ENCODE measurements around the gene THTPA. TPM values are rescaled to one million over a fixed set of nuclear protein-coding genes. Genes with fewer than 3 reads are reported as not detected.

Gene THTPA, protein sequence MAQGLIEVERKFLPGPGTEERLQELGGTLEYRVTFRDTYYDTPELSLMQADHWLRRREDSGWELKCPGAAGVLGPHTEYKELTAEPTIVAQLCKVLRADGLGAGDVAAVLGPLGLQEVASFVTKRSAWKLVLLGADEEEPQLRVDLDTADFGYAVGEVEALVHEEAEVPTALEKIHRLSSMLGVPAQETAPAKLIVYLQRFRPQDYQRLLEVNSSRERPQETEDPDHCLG
- total RNA-seq = 10 to 100 TPM; 11.3 to 13.1 TPM

DNA sequence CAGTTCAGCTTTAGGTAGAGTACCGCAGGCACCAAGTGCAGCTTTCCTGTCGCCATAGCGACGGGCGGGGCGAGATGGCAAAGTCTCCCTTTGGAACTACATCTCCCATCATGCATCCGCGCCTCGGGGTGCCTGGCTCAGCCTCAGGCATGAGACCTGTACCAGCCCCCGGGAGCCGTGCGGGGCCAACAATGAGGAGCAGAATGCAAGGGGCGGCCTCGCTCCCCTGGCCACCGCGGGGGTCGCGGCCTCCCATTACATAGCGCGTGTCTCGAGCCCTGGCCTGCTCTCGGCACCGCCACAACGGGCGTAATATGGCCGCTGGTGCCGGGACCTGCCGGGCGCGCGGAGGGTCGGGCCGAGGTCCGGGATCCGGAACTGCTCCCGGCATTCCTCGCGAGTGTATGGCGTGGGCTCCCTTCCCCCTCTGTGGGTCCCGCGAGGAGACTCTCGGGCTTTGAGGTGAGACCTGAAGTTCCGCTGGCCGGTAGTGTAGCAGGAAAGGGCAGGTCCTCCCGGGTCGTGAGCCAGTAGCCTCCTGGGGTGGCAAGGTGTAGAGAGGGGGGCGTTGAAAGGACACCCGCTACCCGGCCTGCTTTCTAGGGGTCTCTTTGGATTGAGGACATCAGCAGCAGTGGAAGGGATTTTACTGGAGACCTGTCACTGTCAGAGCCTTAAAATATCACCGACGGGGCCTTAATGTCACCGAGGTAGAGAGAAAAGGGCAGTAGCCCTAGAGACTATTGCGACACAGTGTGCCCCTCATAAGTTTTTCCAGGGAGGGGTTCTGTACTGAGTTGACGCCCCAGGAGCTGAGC, at the start of gene THTPA:
TSS of gene THTPA (plus strand) at position 390 of the 818 bp plus-strand sequence. CDS start 487 bp downstream, outside the sequence.
- CTCF ChIA-PET = interaction anchor here (0.7 to 1.0 kb wide), 2 partner anchors 77 to 80 kb away, joined by 3 read pairs; no protein-coding TSS in a partner anchor
- POLR2A ChIA-PET = interaction anchor here (1.1 to 1.2 kb wide), 2 partner anchors 11 to 103 kb away, joined by 3 to 5 read pairs; partner anchors contain the start of gene AP1G2

DNA sequence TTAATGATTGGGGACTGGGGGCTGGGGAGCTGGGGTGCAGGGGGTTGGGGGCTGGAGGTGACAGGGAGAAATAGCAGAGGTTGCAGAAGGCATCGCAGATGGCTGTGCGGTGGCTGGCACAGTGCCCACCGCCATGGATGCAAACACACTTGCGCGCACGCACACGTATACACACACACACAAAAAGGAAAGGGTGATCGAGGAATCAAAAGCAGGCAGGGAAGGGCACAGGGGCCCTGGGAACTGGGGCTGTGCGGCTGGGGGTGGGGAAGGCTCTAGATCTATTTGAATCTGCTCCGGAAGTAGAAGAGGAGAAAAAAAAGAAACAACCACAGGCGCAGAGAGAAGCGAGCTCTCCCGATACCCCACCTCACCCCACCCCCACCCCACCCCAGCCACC, 43.9 kb upstream of the THTPA start:
- ChIA-PET CTCF (no interaction called here), POLR2A (no interaction called here)

DNA sequence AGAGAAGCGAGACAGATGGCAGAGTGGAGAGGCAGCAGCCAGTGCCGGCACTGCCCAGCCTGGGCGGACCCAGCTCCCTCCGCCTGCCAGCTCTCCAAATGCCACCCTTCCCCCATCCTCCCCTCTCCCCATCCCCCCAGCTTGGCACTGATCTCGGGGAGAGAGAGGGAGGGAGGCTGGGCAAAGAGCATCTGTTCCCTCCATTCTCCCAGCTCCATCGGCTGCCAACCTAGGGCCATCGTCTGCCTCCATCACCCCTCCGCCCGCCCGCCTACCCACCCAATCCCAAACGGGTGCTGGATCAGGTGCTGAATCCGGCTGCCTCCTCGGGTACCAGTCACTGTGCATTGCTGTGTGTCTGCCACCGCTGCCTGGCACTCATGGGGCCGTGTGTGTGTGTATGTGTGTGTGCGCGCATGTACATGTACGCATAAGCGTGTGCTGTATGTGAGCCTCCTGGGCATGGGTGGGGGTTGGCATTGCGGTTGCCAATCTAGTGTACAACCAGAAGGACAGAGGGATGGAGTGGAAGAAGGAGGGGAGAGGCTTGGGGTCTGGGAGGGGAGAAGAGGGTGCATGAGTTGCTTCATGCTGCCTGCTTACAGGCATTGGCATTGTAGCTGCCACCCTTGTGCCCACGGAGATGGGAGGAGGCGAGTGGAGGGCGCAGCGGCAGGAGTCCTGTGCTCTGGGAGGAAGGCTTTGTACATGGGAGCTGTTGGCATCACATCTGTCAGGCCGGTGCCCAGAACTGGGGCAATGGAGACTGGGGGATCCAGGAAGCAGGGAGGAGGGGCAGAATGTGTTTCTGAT, 42.9 kb upstream of the THTPA start:
- ChIA-PET CTCF (no interaction called here), POLR2A (no interaction called here)

DNA sequence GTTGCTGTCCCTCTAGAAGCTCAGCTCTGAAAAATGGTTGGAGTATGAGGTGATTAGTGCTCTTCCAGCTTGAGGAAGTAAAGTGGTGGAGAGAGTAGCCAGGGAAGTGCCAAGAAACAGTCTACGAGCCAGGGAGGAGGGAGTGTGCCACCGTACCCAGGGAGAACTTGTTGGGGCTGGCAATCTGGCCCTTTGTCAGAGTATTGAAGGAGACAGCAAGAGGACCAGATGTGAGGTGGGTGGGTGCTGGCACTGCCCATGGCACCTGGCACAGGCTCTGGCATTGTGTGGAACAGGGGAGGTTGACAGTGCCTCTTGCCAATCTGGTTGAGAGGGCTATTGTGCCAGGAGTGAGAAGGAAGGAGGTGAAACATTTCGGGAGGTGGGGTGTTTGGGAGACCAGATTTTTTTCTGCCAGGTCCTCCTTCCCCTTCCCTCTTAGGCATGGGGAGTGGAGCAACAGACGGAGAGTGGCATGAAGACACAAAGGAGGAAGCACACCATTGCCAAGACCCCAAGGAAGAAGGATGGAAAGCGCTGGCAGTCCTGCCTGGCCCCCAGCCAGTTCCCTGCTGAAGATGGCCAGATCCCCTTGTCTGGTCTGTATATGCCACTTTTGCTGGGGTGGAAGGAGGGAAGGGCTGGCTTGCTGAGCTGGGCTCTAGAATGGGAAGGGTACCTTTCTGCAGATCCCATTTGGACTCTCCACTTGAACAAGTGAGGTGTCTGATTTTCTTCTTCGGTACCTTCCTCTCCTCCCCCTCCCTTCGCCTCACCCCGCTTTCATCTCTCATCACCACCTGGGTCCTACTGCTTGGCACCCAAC, 42.0 kb upstream of the THTPA start:
- POLR2A ChIA-PET = no interaction called here
- CTCF ChIA-PET = no interaction called here

DNA sequence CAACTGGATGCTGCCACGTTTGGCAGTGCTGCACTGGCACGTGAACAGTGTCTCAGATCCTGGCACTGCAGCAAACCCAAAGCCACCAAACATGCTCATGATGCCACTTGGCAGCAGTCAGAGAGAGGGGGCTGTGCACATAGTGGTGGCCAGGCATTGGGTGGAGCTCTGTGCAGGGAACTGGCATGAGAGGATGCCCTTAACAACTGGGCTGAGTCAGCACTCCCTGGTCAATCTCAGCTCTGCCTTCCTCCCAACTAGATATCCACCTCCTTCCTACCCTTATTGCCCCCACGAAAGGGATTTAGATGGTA, 41.5 kb upstream of the THTPA start:
- ChIA-PET POLR2A (no interaction called here), CTCF (no interaction called here)

DNA sequence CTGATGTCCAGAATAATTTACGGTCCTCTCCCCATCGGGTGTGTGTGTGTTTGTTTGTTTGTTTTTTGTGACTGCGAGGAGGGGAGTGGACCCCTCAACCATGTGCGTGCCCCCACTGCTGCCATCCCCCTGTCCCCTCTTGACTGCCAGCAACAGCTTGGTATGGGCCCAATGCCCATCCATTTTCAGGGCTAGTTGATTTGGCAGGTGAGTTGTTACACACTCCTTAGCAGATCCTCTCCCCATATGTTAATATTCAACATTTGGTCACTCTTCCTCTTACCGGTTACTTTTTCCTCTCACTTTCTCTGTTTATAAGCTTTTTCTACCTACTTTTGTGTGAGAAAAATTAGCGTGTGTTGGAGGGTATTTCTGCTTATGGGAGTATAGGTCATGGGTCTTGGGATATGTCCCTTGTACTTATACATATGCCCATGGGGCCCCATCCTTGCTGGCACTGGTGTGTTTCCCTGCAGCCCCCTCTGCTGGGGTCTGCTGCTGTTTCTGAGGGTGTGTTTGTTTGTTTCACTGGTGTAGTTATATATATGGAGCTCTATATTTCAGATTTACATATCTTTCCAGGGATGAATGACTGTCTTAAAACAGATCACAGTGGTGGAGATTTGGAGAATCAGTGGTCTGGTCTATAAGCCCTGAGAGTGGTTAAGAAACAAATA, 38.3 kb upstream of the THTPA start:
- ChIA-PET CTCF (interaction anchor here (1.1 kb wide), 1 partner anchor 12 kb away, joined by 3 read pairs; no protein-coding TSS in a partner anchor), POLR2A (no interaction called here)

DNA sequence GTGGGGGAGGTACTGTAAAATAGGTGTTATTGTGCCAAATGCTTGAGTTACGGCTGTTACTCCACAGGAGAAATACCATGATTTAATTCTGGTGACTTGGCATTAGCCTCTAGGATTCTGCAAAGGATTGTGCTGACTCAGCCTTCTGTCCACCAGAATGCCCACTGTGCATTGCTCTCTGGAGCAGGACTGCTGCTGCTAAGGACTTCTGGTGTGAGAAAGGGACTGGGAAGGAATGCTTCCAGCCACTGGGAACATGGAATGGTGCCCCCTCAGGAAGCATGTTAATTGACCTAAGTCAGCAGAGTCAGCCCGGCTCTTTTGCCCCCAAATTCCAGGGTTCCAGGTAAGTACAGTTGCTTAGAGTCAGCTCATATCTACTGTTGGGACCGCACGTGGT, 37.4 kb upstream of the THTPA start:
- ChIA-PET POLR2A (no interaction called here), CTCF (no interaction called here)

DNA sequence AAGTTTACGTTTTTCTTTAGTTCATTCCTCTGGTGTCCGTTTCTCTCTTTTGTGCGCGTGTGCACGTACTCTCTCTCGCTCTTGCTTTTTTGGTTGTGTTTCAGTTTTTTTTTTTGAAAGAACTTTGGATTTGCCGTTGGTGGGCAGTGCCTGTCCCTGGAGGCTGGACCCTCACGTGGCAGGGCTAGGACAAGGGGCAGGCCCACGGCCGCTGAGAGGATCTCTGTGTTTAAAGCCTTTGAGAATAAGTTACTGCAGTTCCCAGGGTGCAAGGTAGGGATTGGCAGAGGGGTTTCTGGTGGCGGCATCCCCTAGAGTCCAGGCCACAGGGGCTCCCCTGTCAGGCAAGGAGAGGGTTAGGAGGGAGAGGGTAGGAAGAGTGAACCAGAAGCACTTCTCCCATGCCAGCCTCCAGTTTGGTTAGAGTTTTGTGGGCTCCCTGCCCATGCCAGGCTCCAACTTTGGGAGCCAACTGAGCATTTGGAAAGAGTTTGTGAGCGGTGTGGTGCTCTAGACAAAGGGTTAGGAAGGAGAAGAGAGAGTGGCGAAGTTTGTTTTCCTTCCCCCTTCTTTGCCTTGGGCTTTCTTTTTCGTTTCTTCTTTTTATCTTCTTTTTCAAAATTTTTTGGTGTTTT, 35.1 kb upstream of the THTPA start:
- ChIA-PET CTCF (interaction anchor here (1.4 kb wide), 1 partner anchor 19 kb away, joined by 4 read pairs; no protein-coding TSS in a partner anchor), POLR2A (no interaction called here)

DNA sequence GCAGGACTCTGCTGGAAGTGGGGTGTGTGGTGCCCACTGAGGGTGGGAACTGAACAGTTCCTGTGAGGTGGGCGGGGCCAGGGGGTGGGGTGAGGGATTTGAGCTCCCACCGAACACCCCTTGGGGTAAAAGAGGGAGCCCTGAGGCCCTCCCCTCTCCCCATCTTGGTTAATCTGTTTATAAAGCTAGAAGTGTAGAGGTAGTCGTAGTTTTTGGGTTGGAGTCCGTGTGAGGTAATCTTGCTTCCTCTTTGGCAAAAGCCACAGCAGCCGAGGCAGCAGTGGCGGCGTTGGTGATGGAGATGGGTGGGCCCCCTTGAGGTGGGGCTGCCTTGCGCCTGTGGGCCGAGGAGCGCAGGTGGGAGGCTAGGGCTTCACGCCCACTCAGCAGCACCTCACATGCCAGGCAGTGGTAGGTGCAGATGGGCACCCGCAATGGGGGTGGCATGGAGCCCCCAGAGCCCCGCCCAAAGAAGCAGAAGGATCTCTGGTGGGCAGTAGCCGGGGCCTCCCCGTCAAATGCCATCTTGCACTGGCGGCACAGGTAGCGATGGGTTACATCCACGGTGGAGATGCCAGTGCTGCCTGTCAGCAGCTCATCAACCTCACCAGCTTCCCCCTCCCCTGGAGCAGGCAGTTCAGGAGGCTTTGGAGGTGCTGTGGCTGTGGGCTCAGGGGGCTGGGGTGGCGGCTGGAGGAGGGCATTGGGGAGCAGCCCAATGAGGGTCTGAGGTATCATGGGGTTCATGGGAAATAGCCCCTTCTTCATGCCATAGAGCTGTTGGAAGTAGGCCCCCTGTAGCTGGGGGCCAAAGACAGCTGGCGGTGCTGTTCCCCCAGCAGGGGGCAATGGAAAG, 34.1 kb upstream of the THTPA start:
- CTCF ChIA-PET = interaction anchor here (1.4 kb wide), 2 partner anchors 17 to 18 kb away, joined by 4 read pairs; no protein-coding TSS in a partner anchor
- POLR2A ChIA-PET = no interaction called here

DNA sequence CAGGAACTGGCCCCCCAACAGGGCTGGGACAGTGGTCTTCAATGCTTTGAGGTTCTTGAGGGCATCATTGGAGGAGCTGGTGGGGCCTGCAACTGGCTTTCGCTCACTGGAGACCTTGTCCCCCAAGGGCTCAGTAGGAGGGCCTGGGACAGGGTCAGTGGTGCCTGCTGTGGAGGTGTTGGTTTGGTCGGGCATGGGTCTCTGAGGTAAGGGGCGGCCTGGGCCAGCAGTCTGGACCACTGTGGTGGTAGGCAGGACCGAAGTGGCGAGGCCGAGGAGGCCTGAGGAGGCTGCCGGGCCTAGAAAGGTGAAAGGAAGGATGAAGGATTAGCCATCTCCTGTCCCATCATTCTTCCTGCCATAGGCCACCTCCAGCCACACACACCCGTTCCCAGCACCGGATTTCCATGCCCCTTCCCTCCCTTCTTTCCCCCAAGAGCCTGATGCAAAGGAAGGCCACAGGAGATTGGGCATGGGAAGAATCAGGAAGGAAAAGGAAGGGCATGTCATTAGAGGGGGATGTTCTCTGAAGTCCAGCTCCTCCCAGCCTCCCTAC, 33.4 kb upstream of the THTPA start:
- ChIA-PET CTCF (interaction anchor here (1.4 kb wide), 1 partner anchor 16 kb away, joined by 4 read pairs; no protein-coding TSS in a partner anchor), POLR2A (no interaction called here)

DNA sequence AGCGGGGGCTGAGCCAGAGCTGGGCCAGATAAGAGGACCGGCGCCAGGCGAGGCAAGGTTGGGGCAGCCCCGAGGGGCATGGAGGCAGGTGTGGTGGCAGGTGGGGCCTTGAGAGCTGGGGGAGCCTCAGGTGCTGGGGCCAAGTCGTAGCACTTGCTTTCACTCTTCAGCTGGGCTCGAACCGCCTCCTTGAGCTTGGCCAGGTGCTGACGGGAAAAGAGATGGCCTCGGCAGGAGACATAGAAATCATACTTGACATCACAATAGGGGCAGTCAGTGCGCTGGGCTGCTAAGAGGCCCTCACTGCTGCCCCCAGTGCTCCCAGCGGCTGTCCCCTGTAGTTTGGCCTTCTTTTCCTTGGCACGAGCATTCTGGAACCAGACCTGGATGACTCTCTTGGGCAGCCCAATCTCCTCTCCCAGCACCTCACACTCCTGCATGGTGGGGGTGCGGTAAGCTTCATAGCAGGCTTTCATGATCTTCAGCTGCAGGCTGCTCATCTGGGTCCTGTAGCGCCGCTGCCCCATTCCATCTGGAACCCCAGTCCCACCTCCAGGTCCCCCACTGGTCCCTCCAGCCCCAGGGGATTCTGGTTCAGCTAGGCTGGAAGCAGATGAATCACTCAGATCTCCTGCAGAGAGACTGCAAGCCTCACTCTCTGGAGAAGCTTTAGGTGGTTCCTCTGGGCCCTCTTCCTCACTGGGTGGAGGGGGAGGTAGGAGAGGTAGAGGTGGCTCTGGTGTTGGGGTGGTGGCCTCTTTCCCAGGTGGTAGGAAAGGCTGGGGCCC, 32.6 kb upstream of the THTPA start:
- ChIA-PET CTCF (interaction anchor here (1.2 to 1.4 kb wide), 2 partner anchors 16 to 36 kb away, joined by 4 read pairs; no protein-coding TSS in a partner anchor), POLR2A (no interaction called here)

DNA sequence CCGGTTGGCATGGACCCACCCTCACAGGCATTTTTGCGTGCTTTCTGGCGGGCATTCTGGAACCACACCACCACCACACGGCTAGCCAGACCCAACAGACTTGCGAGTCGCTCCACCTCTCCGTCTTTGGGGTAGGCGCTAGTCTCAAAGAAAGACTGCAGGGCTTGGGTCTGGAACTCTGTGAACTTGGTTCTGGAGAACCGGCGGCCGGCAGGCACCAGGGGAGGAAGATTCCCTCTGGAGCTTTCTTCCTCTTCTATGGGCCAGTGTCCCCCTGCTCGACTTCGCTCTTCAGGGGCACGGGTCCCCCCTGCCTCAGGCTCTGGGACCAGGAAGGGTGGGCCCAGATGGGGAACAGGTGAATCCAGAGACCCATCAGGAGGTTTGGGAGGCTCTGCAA, 31.1 kb upstream of the THTPA start:
- CTCF ChIA-PET = no interaction called here

DNA sequence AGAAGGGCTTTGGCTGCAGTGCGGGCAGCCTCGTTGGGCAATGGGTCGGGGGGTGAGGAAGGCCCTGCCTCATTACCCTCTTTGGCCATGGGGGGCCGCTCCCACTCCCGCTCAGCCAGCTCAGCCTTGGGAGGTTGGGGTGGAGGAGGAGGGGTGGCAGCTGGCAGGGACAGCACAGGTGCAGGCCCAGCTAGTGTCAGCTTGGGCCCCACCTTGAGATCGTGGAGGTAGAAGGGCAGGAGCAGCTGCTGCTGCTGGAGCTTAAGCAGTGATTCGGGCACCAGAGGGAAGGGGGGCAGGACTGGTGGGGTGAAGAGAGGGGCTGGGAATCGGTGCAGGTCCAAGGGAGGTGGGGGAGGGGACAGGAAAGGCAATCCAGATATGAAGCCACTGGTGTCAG, 30.5 kb upstream of the THTPA start:
- ChIA-PET POLR2A (no interaction called here), CTCF (no interaction called here)

More for the DNA sequence above, 31.1 kb upstream of the THTPA start:
- POLR2A ChIA-PET = no interaction called here

DNA sequence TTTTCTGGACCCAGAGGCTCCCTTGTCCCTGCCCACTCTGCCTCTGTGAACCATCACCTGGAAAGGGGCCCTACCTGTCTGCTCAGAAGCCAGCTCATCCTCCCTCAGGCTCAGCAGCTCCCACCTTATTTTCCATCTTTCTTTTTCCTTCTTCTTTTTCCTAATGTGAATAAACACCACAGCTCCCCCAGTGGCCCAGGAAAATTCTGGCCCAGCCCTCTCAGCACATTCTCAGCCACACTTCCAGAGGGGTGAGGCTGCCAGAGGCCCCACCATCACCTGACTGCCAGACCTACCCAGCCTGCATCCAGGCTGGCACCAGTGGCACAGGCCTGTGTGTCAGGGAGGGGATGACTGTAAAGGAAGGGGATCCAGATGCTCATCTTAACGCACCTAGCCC, 27.5 kb upstream of the THTPA start:
- POLR2A ChIA-PET = no interaction called here
- CTCF ChIA-PET = interaction anchor here (0.6 to 1.1 kb wide), 2 partner anchors 12 to 201 kb away, joined by 3 read pairs; no protein-coding TSS in a partner anchor

DNA sequence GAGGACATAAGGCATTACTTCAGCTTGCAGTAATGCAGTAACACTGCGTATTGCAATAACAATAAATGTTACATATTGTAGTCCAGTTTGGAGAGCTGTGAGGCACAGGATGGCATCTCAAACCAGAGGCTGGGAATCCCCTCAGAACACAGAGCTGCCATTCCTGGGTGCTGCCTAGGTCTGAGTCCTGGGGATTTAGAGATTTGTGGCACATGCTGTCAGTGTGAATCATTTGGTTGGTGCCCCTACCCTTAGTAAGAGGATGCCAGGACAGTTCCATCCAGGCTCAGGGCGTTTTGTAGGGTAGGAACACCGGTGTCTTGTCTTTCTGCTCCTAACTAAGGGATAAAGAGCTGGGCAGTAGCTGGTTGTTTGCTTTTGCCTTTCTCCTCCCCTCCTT, 27.1 kb upstream of the THTPA start:
- ChIA-PET POLR2A (no interaction called here), CTCF (interaction anchor here (0.5 to 1.1 kb wide), 3 partner anchors 11 to 202 kb away, joined by 3 read pairs; no protein-coding TSS in a partner anchor)

DNA sequence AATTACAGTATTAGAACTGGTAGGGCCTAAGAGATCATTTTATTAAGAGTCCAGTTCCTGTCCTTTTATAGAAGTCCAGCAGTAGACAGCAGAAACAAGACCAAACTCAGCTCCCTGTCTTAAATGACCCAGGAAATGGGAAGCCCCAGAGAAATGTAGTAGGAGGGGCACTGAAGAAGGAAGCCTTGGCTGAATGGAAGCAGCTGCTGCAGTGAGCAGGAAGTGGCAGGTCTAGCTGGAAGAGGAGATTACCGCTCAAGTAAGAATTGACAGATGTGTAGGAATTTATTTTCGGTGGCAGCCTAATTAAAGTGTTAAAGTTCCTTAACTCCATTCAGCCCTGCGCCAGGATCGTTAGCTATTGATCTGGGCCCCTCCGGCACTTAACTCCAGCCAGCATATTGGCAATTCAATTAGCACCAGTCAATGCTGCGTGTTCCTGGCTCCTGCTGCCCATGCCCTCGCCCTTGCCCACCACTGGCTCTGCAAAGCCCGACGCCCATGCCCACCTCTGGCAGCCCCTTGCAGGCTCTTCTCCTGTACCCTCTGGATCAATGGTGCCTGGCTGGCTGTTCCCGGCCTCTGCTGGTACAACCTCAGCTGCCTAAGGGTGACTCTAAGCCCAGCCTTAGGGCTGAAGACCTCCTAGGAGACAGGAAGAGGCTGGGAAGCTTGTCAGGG, 25.6 kb upstream of the THTPA start:
- POLR2A ChIA-PET = no interaction called here

More for the DNA sequence above, 25.6 kb upstream of the THTPA start:
- CTCF ChIA-PET = interaction anchor here (0.6 to 1.4 kb wide), 2 partner anchors 9 to 57 kb away, joined by 3 read pairs; no protein-coding TSS in a partner anchor
